Measurements from ENCODE around the gene PRELID1. TPM values are rescaled to one million over a fixed set of nuclear protein-coding genes. Genes with fewer than 3 reads are reported as not detected.

Gene PRELID1
- total RNA-seq, 2 donors from 2014 or later = 42.2 to 54.0 TPM

GRCh38 chr5:177355162-177355867 is 51.7 kb downstream of the PRELID1 start:
- no peak overlapping the region for H3K4me3 ChIP-seq
- ATAC-seq (ENCODE audit: insufficient number of reproducible peaks, low FRiP score, low read depth) = no peak
- no peaks in the 10 kb centered on the region for H3K9me3 ChIP-seq
- no peaks in the 10 kb centered on the region for H3K36me3 ChIP-seq
- DNase-seq (ENCODE audit: low spot score) = no peak
- TF ChIP-seq CTCF (IDR thresholded peaks at IDR 0.05) = no peak
- no peaks in the 10 kb centered on the region for H3K27me3 ChIP-seq (replicated peaks; ENCODE audit: insufficient read depth)
- H3K27ac ChIP-seq = no peak overlapping the region
- peaks cover 6 to 11% of the 10 kb centered on the region in 2 donors for H3K4me1 ChIP-seq (ENCODE audit: control insufficient read depth in 1 of 2, low read depth in 2 of 2)

- Histone ChIP-seq H3K9me3 (no peaks in the 10 kb centered on the region), H3K36me3 (no peaks in the 10 kb centered on the region), H3K27ac (no peak overlapping the region), H3K4me1 (ENCODE audit: control insufficient read depth in 1 of 2, low read depth in 2 of 2) (peaks cover under 1 to 6% of the 10 kb centered on the region in 2 donors), H3K4me3 (no peak overlapping the region), H3K27me3 (replicated peaks; ENCODE audit: insufficient read depth) (no peaks in the 10 kb centered on the region)
- no peak for DNase-seq (ENCODE audit: low spot score)
- no peak for ATAC-seq (ENCODE audit: insufficient number of reproducible peaks, low FRiP score, low read depth)
- no peak for TF ChIP-seq CTCF (IDR thresholded peaks at IDR 0.05)
Measured at GRCh38 chr5:177355868-177356168, 52.2 kb downstream of the PRELID1 start.

Other genes with a start within 250 kb of the PRELID1 start
- 1 to 10 TPM; 1.6 to 2.8 TPM for gene FGFR4, start 216.9 kb upstream of the PRELID1 start, total RNA-seq
- 10 to 100 TPM; 26.1 to 70.5 TPM for gene NSD1, start 170.0 kb upstream of the PRELID1 start, total RNA-seq
- gene RAB24, start 80 bp upstream of the PRELID1 start, total RNA-seq = 10 to 100 TPM; 23.8 to 35.2 TPM
- gene MXD3, start 8.1 kb downstream of the PRELID1 start, total RNA-seq = 10 to 100 TPM; 11.9 to 17.6 TPM
- gene LMAN2, start 47.9 kb downstream of the PRELID1 start, total RNA-seq = 100 to 1,000 TPM; 159 to 167 TPM
- gene RGS14, start 54.1 kb downstream of the PRELID1 start, total RNA-seq = 10 to 100 TPM in 1 of 2 donors, 1 to 10 TPM in 1; 4.9 to 12.6 TPM
- gene SLC34A1, start 80.6 kb downstream of the PRELID1 start, total RNA-seq = not detected
- not detected for gene PFN3, start 96.9 kb downstream of the PRELID1 start, total RNA-seq
- gene F12, start 105.8 kb downstream of the PRELID1 start, total RNA-seq = not detected
- 10 to 100 TPM; 27.3 to 33.3 TPM for gene GRK6, start 122.9 kb downstream of the PRELID1 start, total RNA-seq
- 10 to 100 TPM in 1 of 2 donors, 1 to 10 TPM in 1; 4.1 to 11.0 TPM for gene PRR7, start 143.0 kb downstream of the PRELID1 start, total RNA-seq
- gene DBN1, start 169.8 kb downstream of the PRELID1 start, total RNA-seq = 100 to 1,000 TPM in 1 of 2 donors, 10 to 100 TPM in 1; 91.2 to 132 TPM
- gene PDLIM7, start 193.8 kb downstream of the PRELID1 start, total RNA-seq = 100 to 1,000 TPM; 626 to 891 TPM
- 10 to 100 TPM; 20.5 to 35.6 TPM for gene DOK3, start 206.0 kb downstream of the PRELID1 start, total RNA-seq
- gene DDX41, start 213.2 kb downstream of the PRELID1 start, total RNA-seq = 100 to 1,000 TPM in 1 of 2 donors, 10 to 100 TPM in 1; 53.7 to 138 TPM

All from thoracic aorta (tissue), 2 donors.